ENCODE measurements around the gene ING4.

GRCh38 chr12:6620885-6621274 lies 42.0 kb downstream of the ING4 start:
- no peak for TF ChIP-seq CTCF (IDR thresholded peaks at IDR 0.05)
- TF ChIP-seq POLR2A (IDR thresholded peaks at IDR 0.05), result no peak

Measured in right lobe of liver (tissue), 4 donors.